Stomach (tissue), 4 donors: ENCODE results near the gene STRADA.

Source experiments
- CTCF ChIP-seq, 7 experiments: fragments of 450-650 bp in 4 of 7; fragments of 200-600 bp in 3 of 7; sonication (generic) in 3 of 7; IDR thresholded peaks; one replicate each; pipeline ENCODE4 v1.5.1; 2016 to 2019; ENCODE audit warnings: antibody characterized with exemption in 7 of 7, control low read depth in 2 of 7, mild to moderate bottlenecking in 1 of 7
- EP300 ChIP-seq: sonication (generic); formaldehyde crosslinking; IDR thresholded peaks from one replicate; pipeline ENCODE4 v1.6.1; 2017; ENCODE audit warnings: antibody characterized with exemption
- POLR2A ChIP-seq, 4 donors: fragments of 450-650 bp; IDR thresholded peaks; one replicate each; pipeline ENCODE4 v1.6.1; 2016; ENCODE audit warnings: antibody characterized with exemption in 4 of 4, control low read depth in 2 of 4, mild to moderate bottlenecking in 1 of 4, moderate library complexity in 1 of 4
- POLR2AphosphoS5 ChIP-seq, 3 donors: sonication (generic); formaldehyde crosslinking; IDR thresholded peaks; one replicate each; pipeline ENCODE4 v1.6.1; 2016; ENCODE audit warnings: antibody characterized with exemption in 3 of 3

GRCh38 chr17:63762161-63763078 lies 20.8 kb upstream of the STRADA start:
- TF ChIP-seq POLR2A (IDR thresholded peaks at IDR 0.05) = no peak
- no peak for TF ChIP-seq EP300
- peak in 2 of 3 donors; percentile 4 to 18 for TF ChIP-seq POLR2AphosphoS5 (IDR thresholded peaks at IDR 0.05)
- TF ChIP-seq CTCF (IDR thresholded peaks at IDR 0.05) = no peak
